ENCODE results near the gene ZNF532.

Gene ZNF532

GRCh38 chr18:58951986-58952702 lies 87.5 kb downstream of the ZNF532 start:
- DNase-seq, result no peak

- no peak for DNase-seq
These were observed 88.2 kb downstream of the ZNF532 start for GRCh38 chr18:58952858-58953257.

- no peak for DNase-seq
These were observed 89.0 kb downstream of the ZNF532 start for GRCh38 chr18:58953627-58954026.

GRCh38 chr18:58955001-58955400 lies 90.3 kb downstream of the ZNF532 start:
- DNase-seq, result no peak

- DNase-seq, result no peak
These were observed 91.1 kb downstream of the ZNF532 start for GRCh38 chr18:58955738-58956137.

- no peak for DNase-seq
These were observed 94.0 kb downstream of the ZNF532 start for GRCh38 chr18:58958628-58959027.

GRCh38 chr18:58960508-58960907 lies 95.8 kb downstream of the ZNF532 start:
- no peak for DNase-seq

GRCh38 chr18:58960946-58961722 lies 96.5 kb downstream of the ZNF532 start:
- no peak for DNase-seq

- no peak for DNase-seq
These were observed 97.7 kb downstream of the ZNF532 start for GRCh38 chr18:58962336-58962735.

GRCh38 chr18:58965291-58966004 lies 100.8 kb downstream of the ZNF532 start:
- DNase-seq, result no peak

- DNase-seq, result no peak
These were observed 101.5 kb downstream of the ZNF532 start for GRCh38 chr18:58966005-58966677.

- no peak for DNase-seq
These were observed 102.0 kb downstream of the ZNF532 start for GRCh38 chr18:58966704-58967103.

- DNase-seq, result no peak
These were observed 103.1 kb downstream of the ZNF532 start for GRCh38 chr18:58967751-58968254.

- no peak for DNase-seq
These were observed 106.5 kb downstream of the ZNF532 start for GRCh38 chr18:58970943-58971790.

GRCh38 chr18:58975296-58975695 lies 110.6 kb downstream of the ZNF532 start:
- DNase-seq, result no peak

- DNase-seq, result no peak
These were observed 111.1 kb downstream of the ZNF532 start for GRCh38 chr18:58975781-58976180.

GRCh38 chr18:58977223-58977622 lies 112.5 kb downstream of the ZNF532 start:
- DNase-seq, result no peak

GRCh38 chr18:58977801-58978200 lies 113.1 kb downstream of the ZNF532 start:
- DNase-seq, result no peak

- no peak for DNase-seq
These were observed 114.2 kb downstream of the ZNF532 start for GRCh38 chr18:58978916-58979315.

- DNase-seq, result no peak
These were observed 114.9 kb downstream of the ZNF532 start for GRCh38 chr18:58979615-58980014.

GRCh38 chr18:58980991-58981390 lies 116.3 kb downstream of the ZNF532 start:
- DNase-seq, result no peak

Data from CD4-positive, alpha-beta T cell treated with Interleukin-10 for 1 hour (primary cell).